Loucy (cell line): ENCODE results near the gene PITPNC1.

Experiments
- EZH2phosphoT487 ChIP-seq: fragments of 200-600 bp; IDR thresholded peaks from 2 replicates; pipeline ENCODE4 v1.6.1; 2018; ENCODE audit warnings: antibody characterized with exemption, mild to moderate bottlenecking, moderate library complexity, borderline replicate concordance
- TF ChIP-seq, protein P1 (sequence below): fragments of 200-600 bp; sonication (generic); conservative IDR thresholded peaks from 2 replicates; pipeline ENCODE4 v1.5.1; 2014; ENCODE audit warnings: mild to moderate bottlenecking, antibody characterized with exemption, low read length

DNA sequence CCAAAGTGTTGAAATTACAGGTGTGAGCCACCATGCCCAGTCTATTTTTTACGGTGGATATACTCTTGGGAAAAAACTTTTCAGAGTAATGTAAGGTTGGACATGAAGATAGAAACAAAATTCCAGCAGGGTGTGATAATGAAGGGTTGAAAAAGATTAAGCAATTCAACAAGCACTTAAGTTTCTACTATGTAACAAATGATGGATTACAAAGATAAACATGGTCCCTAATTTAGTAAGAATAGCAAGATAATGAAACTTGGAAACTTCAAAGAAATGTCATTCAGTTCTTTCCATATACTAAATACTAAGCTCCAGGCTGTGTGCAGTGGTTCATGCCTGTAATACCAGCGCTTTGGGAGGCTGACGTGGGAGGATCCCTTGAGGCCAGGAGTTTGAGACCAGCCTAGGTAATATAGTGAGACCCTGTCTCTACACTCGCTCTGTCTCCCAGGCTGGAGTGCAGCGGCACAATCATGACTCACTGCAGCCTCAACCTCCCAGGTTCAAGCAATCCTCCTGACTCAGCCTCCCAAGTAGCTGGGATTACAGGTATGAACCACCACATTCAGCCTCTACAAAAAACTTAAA is 41.7 kb upstream of the PITPNC1 start:
- TF ChIP-seq, protein P1, sequence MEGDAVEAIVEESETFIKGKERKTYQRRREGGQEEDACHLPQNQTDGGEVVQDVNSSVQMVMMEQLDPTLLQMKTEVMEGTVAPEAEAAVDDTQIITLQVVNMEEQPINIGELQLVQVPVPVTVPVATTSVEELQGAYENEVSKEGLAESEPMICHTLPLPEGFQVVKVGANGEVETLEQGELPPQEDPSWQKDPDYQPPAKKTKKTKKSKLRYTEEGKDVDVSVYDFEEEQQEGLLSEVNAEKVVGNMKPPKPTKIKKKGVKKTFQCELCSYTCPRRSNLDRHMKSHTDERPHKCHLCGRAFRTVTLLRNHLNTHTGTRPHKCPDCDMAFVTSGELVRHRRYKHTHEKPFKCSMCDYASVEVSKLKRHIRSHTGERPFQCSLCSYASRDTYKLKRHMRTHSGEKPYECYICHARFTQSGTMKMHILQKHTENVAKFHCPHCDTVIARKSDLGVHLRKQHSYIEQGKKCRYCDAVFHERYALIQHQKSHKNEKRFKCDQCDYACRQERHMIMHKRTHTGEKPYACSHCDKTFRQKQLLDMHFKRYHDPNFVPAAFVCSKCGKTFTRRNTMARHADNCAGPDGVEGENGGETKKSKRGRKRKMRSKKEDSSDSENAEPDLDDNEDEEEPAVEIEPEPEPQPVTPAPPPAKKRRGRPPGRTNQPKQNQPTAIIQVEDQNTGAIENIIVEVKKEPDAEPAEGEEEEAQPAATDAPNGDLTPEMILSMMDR = no peak
- no peak for TF ChIP-seq EZH2phosphoT487
